ENCODE results near the gene ZP3.

DNA sequence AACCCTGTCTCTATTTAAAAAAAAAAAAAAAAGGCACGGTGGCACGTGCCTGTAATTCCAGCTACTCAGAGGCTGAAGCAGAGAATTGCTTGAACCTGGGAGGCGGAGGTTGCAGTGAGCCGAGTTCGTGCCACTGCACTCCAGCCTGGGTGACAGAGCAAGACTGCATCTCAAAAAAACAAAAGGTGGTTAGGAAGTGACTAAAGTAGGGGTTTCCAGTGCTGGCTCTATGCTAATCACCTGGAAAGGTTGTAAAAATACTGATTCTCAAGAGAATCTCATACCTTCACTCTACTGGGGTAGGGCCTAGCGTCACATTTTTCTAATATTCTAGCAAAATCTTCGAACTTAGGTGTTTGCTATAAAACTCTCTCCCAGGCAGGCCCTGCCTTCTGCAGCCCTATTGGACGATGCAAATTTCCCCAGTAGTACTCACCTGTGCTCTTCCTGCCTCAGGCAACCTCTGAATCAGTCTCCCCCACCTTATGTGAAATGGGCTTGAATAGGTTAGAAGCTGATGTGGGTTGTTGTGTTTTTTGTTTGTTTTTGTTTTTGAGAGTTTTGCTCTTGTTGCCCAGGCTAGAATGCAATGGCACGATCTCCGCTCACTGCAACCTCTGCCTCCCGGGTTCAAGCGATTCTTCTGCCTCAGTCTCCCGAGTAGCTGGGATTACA, 3.5 kb downstream of the ZP3 start:
- TF ChIP-seq POLR2A (IDR thresholded peaks at IDR 0.05): no peak
- TF ChIP-seq, protein P1, sequence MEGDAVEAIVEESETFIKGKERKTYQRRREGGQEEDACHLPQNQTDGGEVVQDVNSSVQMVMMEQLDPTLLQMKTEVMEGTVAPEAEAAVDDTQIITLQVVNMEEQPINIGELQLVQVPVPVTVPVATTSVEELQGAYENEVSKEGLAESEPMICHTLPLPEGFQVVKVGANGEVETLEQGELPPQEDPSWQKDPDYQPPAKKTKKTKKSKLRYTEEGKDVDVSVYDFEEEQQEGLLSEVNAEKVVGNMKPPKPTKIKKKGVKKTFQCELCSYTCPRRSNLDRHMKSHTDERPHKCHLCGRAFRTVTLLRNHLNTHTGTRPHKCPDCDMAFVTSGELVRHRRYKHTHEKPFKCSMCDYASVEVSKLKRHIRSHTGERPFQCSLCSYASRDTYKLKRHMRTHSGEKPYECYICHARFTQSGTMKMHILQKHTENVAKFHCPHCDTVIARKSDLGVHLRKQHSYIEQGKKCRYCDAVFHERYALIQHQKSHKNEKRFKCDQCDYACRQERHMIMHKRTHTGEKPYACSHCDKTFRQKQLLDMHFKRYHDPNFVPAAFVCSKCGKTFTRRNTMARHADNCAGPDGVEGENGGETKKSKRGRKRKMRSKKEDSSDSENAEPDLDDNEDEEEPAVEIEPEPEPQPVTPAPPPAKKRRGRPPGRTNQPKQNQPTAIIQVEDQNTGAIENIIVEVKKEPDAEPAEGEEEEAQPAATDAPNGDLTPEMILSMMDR (IDR thresholded peaks at IDR 0.05): no peak
